Measurements from ENCODE around the gene ARNT2.

Gene ARNT2

DNA sequence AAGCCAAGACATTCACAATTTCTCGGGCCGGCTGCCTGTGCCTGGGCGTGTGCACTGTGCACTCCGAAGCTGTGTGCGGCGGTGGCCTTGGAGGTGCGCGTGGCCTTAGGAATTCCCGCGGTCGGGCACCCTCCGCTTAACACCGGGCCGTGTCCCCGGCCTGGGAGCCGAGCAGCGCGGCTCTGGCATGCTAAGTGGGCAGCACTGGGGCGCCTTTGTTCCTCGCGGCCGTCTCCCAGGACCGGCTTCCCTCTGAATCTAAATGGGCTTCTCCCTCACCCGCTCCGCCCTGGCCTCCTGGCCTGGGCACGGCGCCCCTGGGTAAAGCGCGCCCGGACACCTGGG is 498 bp upstream of the ARNT2 start:
- H3K27me3 ChIP-seq, result peaks cover 18 to 29% (median 25%) of the 10 kb centered on the region in 11 experiments; a peak in 21 of 22 replicates
- peak overlapping the region; percentile 68 to 92 (median 84); a peak in 21 of 22 replicates for H3K9ac ChIP-seq
- H4K20me1 ChIP-seq, result no peaks in the 10 kb centered on the region
- peak overlapping the region; percentile 60 to 79 (median 74) for H3K4me3 ChIP-seq
- peak overlapping the region; percentile 78 to 89 (median 82) for H3K4me2 ChIP-seq
- no peaks in the 10 kb centered on the region for H3K36me3 ChIP-seq
- TF ChIP-seq Cebpa-rat (IDR thresholded peaks at IDR 0.05), result no peak
- peak overlapping the region in 10 of 11 experiments; percentile 2 to 92 (median 82); a peak in 20 of 22 replicates for H3K27ac ChIP-seq
- H3K4me1 ChIP-seq, result peaks cover 11 to 29% (median 24%) of the 10 kb centered on the region in 10 experiments; a peak in 18 of 20 replicates
- H3K9me3 ChIP-seq (replicated peaks in 1 of 11), result peaks cover 9 to 14% (median 13%) of the 10 kb centered on the region in 11 experiments; a peak in 18 of 22 replicates

DNA sequence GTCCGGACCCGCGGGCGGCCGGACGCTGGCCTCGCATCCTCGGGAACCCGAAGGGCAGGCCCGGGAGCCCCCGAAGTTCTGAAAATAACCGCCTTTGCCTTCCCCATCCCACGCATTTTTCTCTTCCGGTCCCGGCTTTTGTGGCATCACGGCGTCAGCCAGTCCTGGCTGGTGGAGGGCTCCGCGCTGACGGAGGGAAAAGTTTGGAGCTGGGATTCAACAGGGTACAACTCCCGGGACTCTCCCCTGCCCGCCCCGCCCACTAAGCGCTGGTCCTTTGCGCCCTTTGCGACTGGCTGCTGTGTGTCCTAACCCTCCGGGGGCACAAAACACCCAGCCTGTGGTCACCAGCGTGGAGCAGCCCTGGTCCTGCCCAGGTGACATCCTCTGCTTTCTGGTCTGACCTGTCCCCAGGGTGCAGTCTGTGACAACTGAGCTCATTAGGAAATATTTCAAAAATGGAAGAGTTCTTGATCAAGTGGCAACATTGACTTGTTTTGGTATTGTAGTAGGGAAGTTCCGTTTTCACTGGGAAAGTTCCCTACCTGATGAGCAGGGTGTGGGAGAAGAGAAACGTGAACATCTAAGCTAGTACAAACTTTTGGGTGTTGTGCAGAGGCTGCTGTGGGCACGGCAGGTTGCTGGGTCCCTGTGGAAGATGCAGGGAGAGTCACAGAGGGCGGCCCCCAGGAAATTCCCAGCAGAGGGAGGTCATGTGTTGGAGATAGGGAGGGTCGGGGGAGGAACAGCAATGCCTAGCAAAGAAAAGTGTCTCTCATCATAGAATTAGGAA is 775 bp downstream of the ARNT2 start:
- Histone ChIP-seq H3K9me3 (replicated peaks in 1 of 11) (peaks cover 9 to 14% (median 13%) of the 10 kb centered on the region in 11 experiments; a peak in 18 of 22 replicates), H3K4me1 (peaks cover 11 to 29% (median 24%) of the 10 kb centered on the region in 10 experiments; a peak in 18 of 20 replicates), H3K4me3 (peak overlapping the region; percentile 60 to 79 (median 74)), H3K36me3 (no peaks in the 10 kb centered on the region), H3K27me3 (peaks cover 18 to 29% (median 25%) of the 10 kb centered on the region in 11 experiments; a peak in 21 of 22 replicates), H3K9ac (peak overlapping the region; percentile 68 to 92 (median 84)), H3K27ac (peak overlapping the region in 10 of 11 experiments; percentile 48 to 92 (median 82); a peak in 20 of 22 replicates), H3K4me2 (peak overlapping the region; percentile 78 to 89 (median 82)), H4K20me1 (no peaks in the 10 kb centered on the region)
- TF ChIP-seq Cebpa-rat (IDR thresholded peaks at IDR 0.05), result no peak

DNA sequence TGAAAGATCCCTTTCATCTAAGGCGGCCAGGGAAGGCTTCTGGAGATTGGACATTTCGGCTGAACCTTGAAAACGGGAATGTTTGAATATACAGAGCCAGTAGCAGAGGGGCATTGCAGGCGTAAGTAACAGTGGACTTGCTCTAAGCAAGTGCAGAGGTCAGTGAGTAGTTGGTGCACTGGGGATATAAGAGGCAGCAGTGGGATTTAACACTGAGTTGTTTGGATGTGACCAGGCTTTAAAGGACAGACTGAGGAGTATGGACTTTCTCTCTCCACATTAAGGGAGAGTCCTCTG is 1.3 kb downstream of the ARNT2 start:
- Histone ChIP-seq H3K27ac (no peak overlapping the region), H3K27me3 (peaks cover 18 to 29% (median 25%) of the 10 kb centered on the region in 11 experiments; a peak in 21 of 22 replicates), H3K9me3 (replicated peaks in 1 of 11) (peaks cover 9 to 14% (median 13%) of the 10 kb centered on the region in 11 experiments; a peak in 18 of 22 replicates), H3K4me3 (peak overlapping the region in 3 of 10 experiments; percentile 72 to 78 (median 74); a peak in 3 of 20 replicates), H4K20me1 (no peaks in the 10 kb centered on the region), H3K4me1 (peaks cover 11 to 29% (median 24%) of the 10 kb centered on the region in 10 experiments; a peak in 18 of 20 replicates), H3K36me3 (no peaks in the 10 kb centered on the region), H3K4me2 (peak overlapping the region in 10 of 11 experiments; percentile 78 to 89 (median 82); a peak in 18 of 22 replicates), H3K9ac (peak overlapping the region in 1 of 11 experiments; percentile 90; a peak in 1 of 22 replicates)
- no peak for TF ChIP-seq Cebpa-rat (IDR thresholded peaks at IDR 0.05)

DNA sequence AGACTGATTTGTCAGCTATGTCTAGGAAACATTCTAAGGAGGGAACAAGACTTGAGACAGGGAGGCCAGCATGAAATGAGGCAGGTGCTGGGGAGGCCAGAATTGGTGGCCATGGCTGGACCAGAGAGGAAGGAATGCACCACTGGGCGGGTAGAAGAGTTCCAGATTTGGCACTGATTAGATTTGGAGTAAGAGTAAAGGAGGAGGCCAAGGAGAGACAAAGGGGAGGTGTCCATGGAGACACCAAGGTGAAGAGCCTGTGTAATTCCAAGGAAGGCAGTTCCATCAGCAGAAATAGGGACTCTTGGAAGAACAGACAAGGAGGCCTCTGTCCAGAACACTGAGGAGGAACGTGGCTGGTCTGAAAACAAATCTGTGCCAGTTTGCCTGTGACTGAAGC is 1.8 kb downstream of the ARNT2 start:
- H3K27me3 ChIP-seq, result peaks cover 18 to 29% (median 25%) of the 10 kb centered on the region in 11 experiments; a peak in 21 of 22 replicates
- peaks cover 9 to 14% (median 13%) of the 10 kb centered on the region in 11 experiments; a peak in 18 of 22 replicates for H3K9me3 ChIP-seq (replicated peaks in 1 of 11)
- no peak overlapping the region for H3K9ac ChIP-seq
- H3K4me2 ChIP-seq, result 0 out of 22 replicates have a peak overlapping the region, but pooled peaks of 1 of the 11 experiments have one; percentile 78
- no peaks in the 10 kb centered on the region for H3K36me3 ChIP-seq
- no peak overlapping the region for H3K27ac ChIP-seq
- no peak for TF ChIP-seq Cebpa-rat (IDR thresholded peaks at IDR 0.05)
- peaks cover 11 to 29% (median 24%) of the 10 kb centered on the region in 10 experiments; a peak in 18 of 20 replicates for H3K4me1 ChIP-seq
- no peak overlapping the region for H3K4me3 ChIP-seq
- no peaks in the 10 kb centered on the region for H4K20me1 ChIP-seq

DNA sequence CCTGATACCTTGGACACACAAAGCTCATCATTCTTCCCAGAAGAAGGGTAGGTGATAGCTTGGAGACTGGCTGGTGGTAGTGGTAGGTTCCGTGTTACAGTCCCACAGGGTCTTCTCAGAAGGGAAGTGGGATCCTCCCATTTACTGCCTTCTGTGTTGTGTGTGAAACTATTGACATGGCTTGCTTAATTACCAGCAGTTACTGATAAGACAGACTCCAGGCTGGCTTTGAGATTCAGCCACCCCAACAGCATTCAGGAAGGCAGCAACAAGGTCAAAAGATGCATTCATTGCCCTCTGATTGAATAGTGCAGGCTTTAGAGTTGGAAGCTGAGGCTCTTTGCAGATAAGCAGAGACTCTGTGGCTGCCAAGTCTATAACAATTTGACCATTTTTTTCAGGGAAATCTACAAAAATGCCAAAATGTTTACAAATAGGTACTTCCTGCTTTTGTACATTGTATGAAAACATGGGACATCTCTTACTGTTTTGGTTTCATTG is 7.7 kb downstream of the ARNT2 start:
- TF ChIP-seq Cebpa-rat (IDR thresholded peaks at IDR 0.05), result no peak

DNA sequence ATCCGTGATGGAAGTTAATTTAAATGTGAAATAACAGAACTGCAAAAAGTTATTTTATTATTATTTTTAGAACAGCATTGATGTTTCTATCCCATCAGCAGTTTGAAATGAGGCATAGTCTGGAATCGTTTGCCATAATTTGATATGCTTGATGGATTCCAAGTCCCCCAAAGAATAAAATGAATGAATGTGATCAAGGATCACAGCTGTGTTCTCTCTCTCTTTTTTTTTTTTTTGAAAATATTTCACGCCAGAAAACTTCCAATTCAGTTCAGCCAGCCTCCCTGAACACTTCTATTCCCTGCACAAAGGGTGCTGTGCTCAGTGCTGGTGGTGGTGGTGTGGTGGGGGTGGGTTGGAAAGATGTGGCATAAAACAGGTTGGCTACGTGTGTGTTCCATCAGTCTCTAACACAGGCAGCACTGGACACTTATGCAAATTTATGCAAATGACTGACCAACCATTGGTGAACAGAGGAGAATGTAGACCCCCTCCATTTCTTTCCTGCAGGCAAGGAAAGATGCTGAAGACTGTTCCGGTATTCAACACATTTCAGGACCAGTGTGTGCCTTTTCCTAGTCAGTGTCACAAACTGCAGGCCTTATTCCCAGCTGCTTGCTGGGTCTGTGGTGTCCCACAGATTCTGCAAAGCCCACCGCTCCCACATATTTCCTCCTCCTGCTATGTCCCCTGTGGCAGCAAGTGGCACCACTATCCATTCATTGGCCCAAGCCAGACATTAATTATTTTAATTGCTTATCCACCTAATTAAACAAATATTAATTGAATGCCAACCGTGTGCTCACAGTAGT is 10.6 kb downstream of the ARNT2 start:
- no peaks in the 10 kb centered on the region for H3K27me3 ChIP-seq
- no peak overlapping the region for H3K9ac ChIP-seq
- H3K4me1 ChIP-seq, result peaks cover 0 to 20% (median 11%) of the 10 kb centered on the region in 10 experiments; a peak in 14 of 20 replicates
- no peaks in the 10 kb centered on the region for H3K9me3 ChIP-seq (replicated peaks in 1 of 11)
- H3K4me2 ChIP-seq, result peak overlapping the region in 4 of 11 experiments; percentile 11 to 27 (median 22); a peak in 4 of 22 replicates
- H4K20me1 ChIP-seq, result no peaks in the 10 kb centered on the region; a peak in 1 of 22 replicates
- H3K27ac ChIP-seq, result no peak overlapping the region
- no peaks in the 10 kb centered on the region for H3K36me3 ChIP-seq
- TF ChIP-seq Cebpa-rat (IDR thresholded peaks at IDR 0.05), result no peak
- H3K4me3 ChIP-seq, result no peak overlapping the region

More for the DNA sequence above, 7.7 kb downstream of the ARNT2 start:
- no peak overlapping the region for H3K4me2 ChIP-seq
- peaks cover 0 to 20% (median 10%) of the 10 kb centered on the region in 10 experiments; a peak in 13 of 20 replicates for H3K4me1 ChIP-seq
- H3K9ac ChIP-seq, result no peak overlapping the region
- H3K27ac ChIP-seq, result no peak overlapping the region
- H3K27me3 ChIP-seq, result no peaks in the 10 kb centered on the region; a peak in 1 of 22 replicates
- no peak overlapping the region for H3K4me3 ChIP-seq
- H3K9me3 ChIP-seq (replicated peaks in 1 of 11), result no peaks in the 10 kb centered on the region
- no peaks in the 10 kb centered on the region for H3K36me3 ChIP-seq
- no peaks in the 10 kb centered on the region for H4K20me1 ChIP-seq

DNA sequence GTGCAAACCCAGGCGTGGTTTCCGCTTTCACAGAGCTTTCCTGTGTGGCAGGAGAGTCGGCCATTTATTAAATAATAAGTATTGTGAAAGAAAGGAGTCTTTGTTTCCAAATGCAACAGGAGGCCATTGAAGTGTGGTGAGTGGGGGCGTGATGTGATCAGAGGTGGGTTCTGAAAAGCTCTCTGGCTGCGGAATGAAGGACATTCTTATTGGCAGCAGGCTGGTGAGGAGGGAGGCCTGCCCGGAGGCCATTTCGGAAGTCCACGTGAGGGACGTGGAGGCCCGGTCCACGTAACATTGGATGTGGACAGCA is 11.1 kb downstream of the ARNT2 start:
- Histone ChIP-seq H4K20me1 (no peaks in the 10 kb centered on the region; a peak in 1 of 22 replicates), H3K4me2 (no peak overlapping the region), H3K27me3 (no peaks in the 10 kb centered on the region), H3K4me1 (peaks cover 0 to 20% (median 11%) of the 10 kb centered on the region in 10 experiments; a peak in 14 of 20 replicates), H3K27ac (no peak overlapping the region; a peak in 1 of 22 replicates), H3K4me3 (no peak overlapping the region), H3K36me3 (no peaks in the 10 kb centered on the region), H3K9ac (no peak overlapping the region), H3K9me3 (replicated peaks in 1 of 11) (no peaks in the 10 kb centered on the region)
- TF ChIP-seq Cebpa-rat (IDR thresholded peaks at IDR 0.05), result 0 out of 22 replicates have a peak, but pooled peaks of 1 of the 11 experiments have one; percentile 25

DNA sequence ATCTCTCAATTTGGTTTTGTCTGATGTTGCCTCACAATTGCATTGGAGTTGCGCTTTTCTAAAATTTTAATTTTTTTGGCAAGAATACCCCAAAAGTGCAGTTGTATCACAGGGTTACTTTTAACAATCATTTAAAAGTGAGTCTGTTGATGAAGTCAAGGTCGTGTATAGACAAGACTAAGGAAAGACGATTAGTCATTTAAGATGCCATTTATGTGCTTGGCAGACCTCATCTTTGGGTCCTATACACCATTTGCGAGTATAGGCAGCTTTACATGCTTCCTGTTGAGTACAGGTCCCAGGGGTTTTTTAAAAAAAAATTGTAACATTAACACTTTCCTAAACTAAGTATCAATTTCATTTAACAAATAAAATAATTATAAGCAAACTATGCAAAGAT is 12.5 kb downstream of the ARNT2 start:
- H3K9ac ChIP-seq, result no peak overlapping the region
- H3K9me3 ChIP-seq (replicated peaks in 1 of 11), result no peaks in the 10 kb centered on the region
- no peak overlapping the region for H3K4me3 ChIP-seq
- H4K20me1 ChIP-seq, result no peaks in the 10 kb centered on the region; a peak in 1 of 22 replicates
- no peak overlapping the region for H3K4me2 ChIP-seq
- no peak overlapping the region for H3K27ac ChIP-seq
- peaks cover 0 to 20% (median 11%) of the 10 kb centered on the region in 10 experiments; a peak in 14 of 20 replicates for H3K4me1 ChIP-seq
- no peaks in the 10 kb centered on the region for H3K36me3 ChIP-seq
- no peak for TF ChIP-seq Cebpa-rat (IDR thresholded peaks at IDR 0.05)
- H3K27me3 ChIP-seq, result no peaks in the 10 kb centered on the region

Data from BLaER1 treated with 17β-estradiol and CSF1 and Interleukin-3, amounts not matched to agents 10 nM and 100 nM (cell line).